AG09309 (cell line): ENCODE measurements around the gene MICAL2.

Source experiments
- DNase-seq: peaks from one replicate; pipeline ENCODE4 v3.0.0-alpha.2; 2010; ENCODE audit warnings: low read depth
- H3K4me3 ChIP-seq: 2 replicates; pipeline ENCODE4 v1.5.1; 2011; ENCODE audit warnings: mild to moderate bottlenecking, low read depth, low read length, moderate library complexity; ENCODE audit not compliant: control insufficient read depth
- TF ChIP-seq, protein P1 (sequence below): IDR thresholded peaks from 2 replicates; pipeline ENCODE4 v1.5.1; 2011; ENCODE audit warnings: mild to moderate bottlenecking, low read depth, low read length, inconsistent platforms; ENCODE audit not compliant: insufficient read depth, control insufficient read depth; ENCODE audit errors: missing control alignments

Gene MICAL2

DNA sequence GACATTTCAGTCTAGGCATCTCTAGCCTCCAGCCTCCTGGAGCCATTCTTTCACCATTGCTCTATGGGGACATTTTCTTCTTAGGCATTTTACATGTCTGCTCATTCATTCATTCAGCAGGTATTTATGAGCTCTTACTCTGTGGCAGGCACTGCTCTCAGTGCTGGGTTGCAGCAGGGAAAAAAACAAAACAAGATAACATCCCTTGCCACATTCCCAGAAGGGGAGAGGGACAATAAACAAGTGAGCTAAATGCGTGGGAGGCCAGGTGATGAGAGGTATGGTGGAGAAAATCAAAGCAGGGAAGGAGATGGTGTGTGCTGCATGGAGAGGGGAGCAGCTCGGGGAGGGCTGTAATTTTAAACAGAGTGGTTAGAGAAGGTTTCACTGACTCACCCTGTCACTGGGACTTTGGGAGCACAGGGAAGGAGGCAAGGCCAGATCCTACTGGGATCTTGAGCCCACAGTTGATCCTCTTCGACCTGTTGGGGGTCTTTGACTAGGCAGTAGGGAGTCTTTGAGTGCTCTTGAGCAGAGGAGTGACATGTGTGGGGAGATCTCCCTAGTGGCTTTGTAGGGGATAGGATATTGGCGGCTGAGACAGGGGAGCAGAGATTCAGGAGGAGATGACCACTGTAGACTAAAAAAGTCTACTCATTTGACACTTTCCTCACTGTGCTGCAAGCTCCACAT is 17.0 kb downstream of the MICAL2 start:
- DNase-seq = no peak
- no peak overlapping the region for H3K4me3 ChIP-seq

DNA sequence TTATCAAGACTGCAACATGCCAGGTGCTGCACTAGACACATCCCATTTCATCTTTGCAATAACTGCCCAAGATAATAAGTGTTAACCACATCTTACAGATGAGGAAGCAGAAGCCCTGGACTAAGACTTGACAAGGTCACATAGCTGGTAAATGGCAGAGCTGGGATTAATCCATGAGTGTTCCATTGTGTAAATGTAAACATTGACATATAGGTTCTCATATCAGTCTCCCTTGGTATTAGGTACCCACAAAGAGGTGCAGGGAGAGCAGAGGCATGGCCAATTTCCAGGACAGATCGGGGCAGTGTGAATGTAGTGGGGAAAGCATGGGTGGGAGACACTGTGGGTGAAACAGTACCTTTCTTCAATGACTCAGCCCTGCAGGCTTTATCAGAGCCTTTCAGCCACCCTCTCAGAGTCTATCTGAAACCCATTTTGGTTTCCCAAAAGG is 17.9 kb downstream of the MICAL2 start:
- no peak for DNase-seq
- H3K4me3 ChIP-seq = no peak overlapping the region
- TF ChIP-seq, protein P1, sequence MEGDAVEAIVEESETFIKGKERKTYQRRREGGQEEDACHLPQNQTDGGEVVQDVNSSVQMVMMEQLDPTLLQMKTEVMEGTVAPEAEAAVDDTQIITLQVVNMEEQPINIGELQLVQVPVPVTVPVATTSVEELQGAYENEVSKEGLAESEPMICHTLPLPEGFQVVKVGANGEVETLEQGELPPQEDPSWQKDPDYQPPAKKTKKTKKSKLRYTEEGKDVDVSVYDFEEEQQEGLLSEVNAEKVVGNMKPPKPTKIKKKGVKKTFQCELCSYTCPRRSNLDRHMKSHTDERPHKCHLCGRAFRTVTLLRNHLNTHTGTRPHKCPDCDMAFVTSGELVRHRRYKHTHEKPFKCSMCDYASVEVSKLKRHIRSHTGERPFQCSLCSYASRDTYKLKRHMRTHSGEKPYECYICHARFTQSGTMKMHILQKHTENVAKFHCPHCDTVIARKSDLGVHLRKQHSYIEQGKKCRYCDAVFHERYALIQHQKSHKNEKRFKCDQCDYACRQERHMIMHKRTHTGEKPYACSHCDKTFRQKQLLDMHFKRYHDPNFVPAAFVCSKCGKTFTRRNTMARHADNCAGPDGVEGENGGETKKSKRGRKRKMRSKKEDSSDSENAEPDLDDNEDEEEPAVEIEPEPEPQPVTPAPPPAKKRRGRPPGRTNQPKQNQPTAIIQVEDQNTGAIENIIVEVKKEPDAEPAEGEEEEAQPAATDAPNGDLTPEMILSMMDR = no peak

More for the DNA sequence above, 17.0 kb downstream of the MICAL2 start:
- TF ChIP-seq, protein P1 = no peak

DNA sequence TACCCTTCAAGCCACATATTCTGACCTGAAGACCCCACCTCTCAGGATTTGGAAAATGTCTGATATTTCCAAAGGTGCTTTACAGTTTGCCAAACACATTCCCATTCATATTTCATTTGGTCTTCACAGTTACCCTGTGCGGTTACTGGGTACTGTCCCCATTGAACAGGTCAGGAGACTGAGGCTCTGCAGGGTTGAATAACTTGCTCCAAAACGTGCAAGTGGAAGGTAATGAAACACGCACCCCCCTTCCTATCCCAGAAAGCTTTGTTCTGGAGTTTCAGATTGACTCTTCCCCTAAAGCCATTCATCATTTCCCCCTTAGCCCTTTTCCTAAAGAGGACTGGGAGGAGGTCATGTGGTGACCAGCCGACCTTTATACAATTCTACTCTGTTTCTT is 18.8 kb downstream of the MICAL2 start:
- no peak for DNase-seq
- H3K4me3 ChIP-seq = no peak overlapping the region
- TF ChIP-seq, protein P1 = no peak

DNA sequence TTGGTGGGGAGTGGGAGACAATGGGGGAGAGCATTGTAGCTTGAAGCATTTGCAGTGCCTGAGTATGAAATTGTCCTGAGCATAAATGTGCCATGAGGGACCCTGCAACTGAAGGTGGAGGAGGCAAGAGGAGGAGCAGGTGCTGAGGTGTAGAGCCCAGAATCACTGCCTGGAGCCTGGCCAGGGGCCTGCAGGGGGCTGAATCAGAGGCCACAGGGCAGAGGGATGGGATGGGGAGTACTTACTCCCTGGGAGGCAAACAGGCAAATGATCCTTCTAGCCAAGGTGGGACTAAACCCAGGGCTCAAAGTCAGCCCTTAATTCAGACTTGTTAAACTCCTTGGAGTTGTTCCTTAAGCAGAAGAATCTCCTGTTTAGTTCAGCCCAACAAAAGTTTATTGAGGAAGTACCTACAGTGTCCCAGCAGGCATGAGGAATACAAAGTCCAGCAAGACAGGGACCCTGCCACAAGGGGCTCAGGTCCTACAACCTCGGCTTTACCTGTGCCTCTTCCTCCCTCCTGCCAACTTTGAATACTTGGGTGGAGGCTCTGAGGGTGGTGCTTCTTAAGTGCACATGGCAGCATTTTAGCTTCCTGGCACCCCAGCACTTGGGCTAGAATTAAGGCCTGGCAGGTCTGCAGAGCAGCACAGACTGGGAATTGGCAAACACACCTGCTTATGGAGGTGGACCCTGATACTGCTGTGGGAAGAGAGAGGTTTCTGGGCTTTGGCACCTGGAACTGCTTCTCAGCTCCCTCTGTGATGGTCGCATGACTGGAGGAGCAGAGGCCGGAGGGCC is 20.0 kb downstream of the MICAL2 start:
- DNase-seq = no peak
- H3K4me3 ChIP-seq = no peak overlapping the region
- TF ChIP-seq, protein P1 = no peak

DNA sequence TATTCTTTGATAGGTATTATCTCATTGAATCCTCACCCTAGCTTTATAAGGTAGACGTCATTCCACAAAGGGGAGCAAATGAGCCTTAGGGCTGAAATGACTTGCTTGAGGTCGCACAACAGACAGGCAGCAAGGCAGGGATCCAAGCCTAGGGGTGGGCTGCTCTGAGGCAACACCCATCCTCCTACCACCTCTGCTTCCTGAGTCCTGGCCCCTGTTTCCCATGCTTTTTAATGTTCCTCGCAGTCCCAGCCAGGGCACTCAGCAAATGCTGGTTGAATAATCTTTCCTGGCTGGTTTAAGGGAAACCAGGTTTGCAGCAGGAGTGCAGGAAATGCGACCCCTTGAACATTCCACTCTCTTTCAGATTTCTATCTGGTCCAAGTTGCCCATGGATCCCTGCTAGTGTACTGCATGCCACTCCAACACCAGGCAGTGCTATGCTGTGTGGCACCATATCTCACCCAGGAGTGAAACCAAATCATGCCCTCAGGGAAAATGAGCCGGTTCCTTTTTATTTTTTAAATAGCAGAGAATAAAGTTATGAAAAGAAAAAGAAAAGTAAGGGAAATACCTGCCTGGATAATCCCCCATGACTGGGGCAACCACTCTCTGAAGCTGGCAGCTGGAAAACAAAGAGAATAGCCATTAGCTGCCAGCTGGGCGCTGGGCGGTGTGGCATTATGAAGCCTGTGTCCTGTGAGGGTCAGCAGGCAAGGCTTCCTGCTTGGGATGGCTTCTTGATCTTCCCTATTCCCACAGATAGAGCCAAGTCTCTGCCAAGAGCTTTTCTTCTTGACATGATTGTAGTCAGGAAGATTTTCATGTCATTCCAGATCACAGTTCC is 21.8 kb downstream of the MICAL2 start:
- H3K4me3 ChIP-seq = no peak overlapping the region
- TF ChIP-seq, protein P1 = no peak
- DNase-seq = no peak

DNA sequence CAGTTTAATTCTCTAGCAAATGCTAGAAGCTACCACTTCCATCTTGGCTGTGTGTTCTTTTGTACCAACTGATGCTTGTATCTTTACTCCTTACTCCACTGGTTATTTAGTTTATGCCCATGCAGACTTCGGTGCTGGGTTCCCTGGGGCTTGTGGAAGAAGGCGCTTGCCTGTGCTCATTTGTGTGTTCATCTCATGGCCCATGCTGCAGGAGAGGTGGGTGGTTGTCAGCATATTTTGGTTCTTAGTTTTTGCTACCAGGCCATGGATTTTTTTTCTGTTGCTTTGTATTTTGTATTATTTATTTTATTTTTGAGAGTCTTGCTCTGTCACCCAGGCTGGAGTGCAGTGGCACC is 22.4 kb downstream of the MICAL2 start:
- no peak for DNase-seq
- TF ChIP-seq, protein P1 = no peak

More for the DNA sequence above, 22.4 kb downstream of the MICAL2 start:
- no peak overlapping the region for H3K4me3 ChIP-seq
